H9 (cell line): ENCODE measurements around the gene AP3D1. TPM values are rescaled to one million over a fixed set of nuclear protein-coding genes. Genes with fewer than 3 reads are reported as not detected.
A peak's percentile ranks its signal among the peaks of the same experiment; 100 is the strongest.

Experiments
- DNase-seq: peaks from one replicate; pipeline ENCODE4 v3.0.0-alpha.2; 2017
- H2AFZ ChIP-seq: one replicate; pipeline ENCODE4 v1.6.1; 2013; ENCODE audit warnings: mild to moderate bottlenecking, low read length, control low read depth, moderate library complexity
- H2AK5ac ChIP-seq: 2 replicates; pipeline ENCODE4 v1.6.1; 2013; ENCODE audit warnings: low read length, control low read depth, mixed read lengths; ENCODE audit not compliant: insufficient read length
- H2BK120ac ChIP-seq: one replicate; pipeline ENCODE4 v1.6.1; 2013; ENCODE audit warnings: low read depth, mild to moderate bottlenecking, low read length, control low read depth, inconsistent platforms; ENCODE audit not compliant: poor library complexity, severe bottlenecking
- H2BK12ac ChIP-seq: 2 replicates; pipeline ENCODE4 v1.6.1; 2013; ENCODE audit warnings: low read length, control low read depth, mixed read lengths, low read depth; ENCODE audit not compliant: insufficient read length
- H2BK15ac ChIP-seq: 2 replicates; pipeline ENCODE4 v1.6.1; 2013; ENCODE audit warnings: low read depth, low read length, control low read depth
- H2BK20ac ChIP-seq: one replicate; pipeline ENCODE4 v1.6.1; 2013; ENCODE audit warnings: low read depth, mild to moderate bottlenecking, low read length, control low read depth, inconsistent platforms; ENCODE audit not compliant: poor library complexity, severe bottlenecking
- H2BK5ac ChIP-seq: 2 replicates; pipeline ENCODE4 v1.6.1; 2013; ENCODE audit warnings: low read length, control low read depth, mixed read lengths; ENCODE audit not compliant: insufficient read length
- H3K14ac ChIP-seq: 2 replicates; pipeline ENCODE4 v1.6.1; 2013; ENCODE audit warnings: low read length, control low read depth; ENCODE audit not compliant: insufficient read depth
- H3K18ac ChIP-seq: 2 replicates; pipeline ENCODE4 v1.6.1; 2013; ENCODE audit warnings: low read depth, mild to moderate bottlenecking, mixed read lengths, low read length, control low read depth; ENCODE audit not compliant: insufficient read length
- H3K23ac ChIP-seq: 2 replicates; pipeline ENCODE4 v1.6.1; 2013; ENCODE audit warnings: low read length, control low read depth, mixed read lengths, low read depth; ENCODE audit not compliant: insufficient read length
- H3K23me2 ChIP-seq: 2 replicates; pipeline ENCODE4 v1.6.1; 2013; ENCODE audit warnings: low read depth, mild to moderate bottlenecking, mixed read lengths, low read length, control low read depth; ENCODE audit not compliant: insufficient read length, poor library complexity, severe bottlenecking
- H3K27ac ChIP-seq: 2 replicates; pipeline ENCODE4 v1.5.1; 2013; ENCODE audit warnings: low read length, control low read depth, mixed read lengths, low read depth; ENCODE audit not compliant: insufficient read length
- H3K27me3 ChIP-seq: 2 replicates; pipeline ENCODE4 v1.6.1; 2013; ENCODE audit warnings: low read length, control low read depth, inconsistent platforms; ENCODE audit not compliant: insufficient read depth
- H3K4ac ChIP-seq: 2 replicates; pipeline ENCODE4 v1.6.1; 2013; ENCODE audit warnings: low read depth, mild to moderate bottlenecking, control low read depth, inconsistent platforms, low read length, moderate library complexity
- H3K4me1 ChIP-seq: 2 replicates; pipeline ENCODE4 v1.6.1; 2013; ENCODE audit warnings: low read length, control low read depth, inconsistent platforms; ENCODE audit not compliant: insufficient read depth
- H3K4me2 ChIP-seq: 2 replicates; pipeline ENCODE4 v1.6.1; 2013; ENCODE audit warnings: low read length, control low read depth, mixed read lengths; ENCODE audit not compliant: insufficient read length, insufficient read depth
- H3K56ac ChIP-seq: 2 replicates; pipeline ENCODE4 v1.6.1; 2013; ENCODE audit warnings: low read depth, mild to moderate bottlenecking, mixed read lengths, low read length, control low read depth; ENCODE audit not compliant: insufficient read length
- H3K79me1 ChIP-seq: 2 replicates; pipeline ENCODE4 v1.6.1; 2013; ENCODE audit warnings: low read depth, mild to moderate bottlenecking, moderate library complexity, low read length, control low read depth, inconsistent platforms; ENCODE audit not compliant: insufficient read depth, poor library complexity, severe bottlenecking
- H3K79me2 ChIP-seq: 2 replicates; pipeline ENCODE4 v1.6.1; 2013; ENCODE audit warnings: low read length, control low read depth, inconsistent platforms; ENCODE audit not compliant: insufficient read depth
- H3K9ac ChIP-seq: 2 replicates; pipeline ENCODE4 v1.6.1; 2013; ENCODE audit warnings: low read length, control low read depth, mixed read lengths; ENCODE audit not compliant: insufficient read length; ENCODE audit errors: extremely low read depth
- H3K9me3 ChIP-seq: one replicate; pipeline ENCODE4 v1.6.1; 2013; ENCODE audit warnings: low read depth, low read length, inconsistent platforms; ENCODE audit not compliant: control insufficient read depth
- H3T11ph ChIP-seq: one replicate; pipeline ENCODE4 v1.6.1; 2013; ENCODE audit warnings: mild to moderate bottlenecking, low read length, control low read depth, inconsistent platforms
- H4K20me1 ChIP-seq: one replicate; pipeline ENCODE4 v1.6.1; 2013; ENCODE audit not compliant: control insufficient read depth, insufficient read length, insufficient read depth
- H4K5ac ChIP-seq: 2 replicates; pipeline ENCODE4 v1.6.1; 2013; ENCODE audit warnings: low read depth, mild to moderate bottlenecking, mixed read lengths, low read length, control low read depth; ENCODE audit not compliant: insufficient read length
- H4K8ac ChIP-seq: replicated peaks from 2 replicates; pipeline ENCODE4 v1.6.1; 2013; ENCODE audit warnings: low read length, control low read depth, mixed read lengths, low read depth; ENCODE audit not compliant: insufficient read length
- H4K91ac ChIP-seq: 2 replicates; pipeline ENCODE4 v1.6.1; 2013; ENCODE audit warnings: low read depth, mild to moderate bottlenecking, moderate library complexity, mixed read lengths, low read length, control low read depth; ENCODE audit not compliant: insufficient read length
- H3K27ac Mint-ChIP-seq, 3 experiments: 2 replicates in 2 of 3; 3 replicates in 1 of 3; pipeline ENCODE4 v1.8.0; 2020 to 2021; ENCODE audit warnings: mixed read lengths in 3 of 3, mild to moderate bottlenecking in 1 of 3, moderate library complexity in 1 of 3
- H3K27me3 Mint-ChIP-seq: 2 replicates; pipeline ENCODE4 v1.8.0; 2021; ENCODE audit warnings: low read depth, mild to moderate bottlenecking, moderate library complexity, mixed read lengths
- H3K36me3 Mint-ChIP-seq, 3 experiments: 2 replicates in 2 of 3; 3 replicates in 1 of 3; pipeline ENCODE4 v1.8.0; 2020 to 2021; ENCODE audit warnings: low read depth in 3 of 3, mixed read lengths in 3 of 3; ENCODE audit not compliant: insufficient read depth in 1 of 3
- H3K4me1 Mint-ChIP-seq, 2 experiments: 2 replicates each; pipeline ENCODE4 v1.8.0; 2020; ENCODE audit warnings: mixed read lengths in 2 of 2
- H3K4me3 Mint-ChIP-seq, 2 experiments: 2 replicates in 1 of 2; 3 replicates in 1 of 2; pipeline ENCODE4 v1.8.0; 2020 to 2021; ENCODE audit warnings: mild to moderate bottlenecking in 2 of 2, mixed read lengths in 2 of 2, moderate library complexity in 1 of 2
- H3K9me3 Mint-ChIP-seq, 2 experiments: 2 replicates in 1 of 2; 3 replicates in 1 of 2; pipeline ENCODE4 v1.8.0; 2020; ENCODE audit warnings: mild to moderate bottlenecking in 2 of 2, mixed read lengths in 2 of 2, moderate library complexity in 1 of 2
- CTCF ChIP-seq: fragments of 200-600 bp; sonication (generic); conservative IDR thresholded peaks from 3 replicates; pipeline ENCODE4 v1.8.0; 2021; ENCODE audit warnings: antibody characterized with exemption, mild to moderate bottlenecking
- WGBS: extraction: QIAGEN DNeasy Blood & Tissue Kit; methylation state at CpG from one replicate; pipeline ENCODE4 v1.1.7; 2013; ENCODE audit warnings: missing lambda C conversion rate, low lambda C conversion rate, mixed read lengths; ENCODE audit not compliant: insufficient read length; ENCODE audit errors: extremely low coverage; 5-methylcytosine and 5-hydroxymethylcytosine counted together
- total RNA-seq: library from RNA; stranded (reverse); gene quantifications from 2 replicates; pipeline ENCODE4 v1.2.1, GENCODE V29; 2021

The AP3D1 gene
- total RNA-seq, 1 experiment from 2014 or later: 142 TPM

DNA sequence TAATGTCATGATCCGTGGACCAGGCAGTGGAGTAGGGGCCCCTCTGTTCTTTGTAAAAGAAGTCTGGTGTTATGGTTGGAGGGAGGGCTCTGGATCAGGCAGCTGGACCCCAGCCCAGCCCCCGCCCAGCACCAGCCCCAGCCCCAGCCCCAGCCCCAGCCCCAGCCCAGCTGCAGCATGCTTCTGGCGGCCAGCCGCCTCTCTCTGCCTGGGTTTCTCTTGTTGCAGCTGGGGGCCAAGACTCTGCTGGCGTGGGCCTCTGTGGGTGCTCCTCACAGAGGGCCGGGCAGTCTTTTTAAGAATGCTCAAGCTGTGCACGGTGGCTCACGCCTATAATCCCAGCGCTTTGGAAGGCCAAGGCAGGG, 30.2 kb upstream of the AP3D1 start:
- Histone ChIP-seq H3K14ac (no peak overlapping the region), H2AK5ac (no peak overlapping the region), H2BK120ac (no peak overlapping the region), H2BK20ac (no peak overlapping the region), H3K27ac (no peak overlapping the region), H2BK5ac (no peak overlapping the region), H3K23me2 (no peaks in the 10 kb centered on the region), H3K4ac (no peak overlapping the region), H3K4me1 (no peaks in the 10 kb centered on the region), H3K27me3 (no peaks in the 10 kb centered on the region), H4K5ac (no peak overlapping the region), H3K79me2 (peaks cover 5% of the 10 kb centered on the region; the same call in 1 of the 2 replicates), H4K8ac (no peak overlapping the region), H3T11ph (no peak overlapping the region), H3K18ac (no peak overlapping the region), H2AFZ (no peak overlapping the region), H3K9ac (no peak overlapping the region), H2BK12ac (no peak overlapping the region), H3K56ac (no peak overlapping the region), H4K20me1 (no peaks in the 10 kb centered on the region), H3K79me1 (peaks cover 9% of the 10 kb centered on the region), H2BK15ac (no peak overlapping the region), H3K4me2 (no peak overlapping the region), H4K91ac (no peak overlapping the region), H3K23ac (no peak overlapping the region), H3K9me3 (no peaks in the 10 kb centered on the region)
- H3K4me3 Mint-ChIP-seq: no peak overlapping the region
- H3K27me3 Mint-ChIP-seq: no peaks in the 10 kb centered on the region
- 0 out of 4 replicates have a peak, but pooled peaks cover 0 to 4% of the 10 kb centered on the region in 2 experiments for H3K4me1 Mint-ChIP-seq
- no peaks in the 10 kb centered on the region for H3K9me3 Mint-ChIP-seq
- TF ChIP-seq CTCF: no peak
- peak overlapping the region in 1 of 3 experiments; percentile 55; a peak in 1 of 7 replicates for H3K27ac Mint-ChIP-seq
- no CpG with 5 or more reads among the region's 9 CpGs for WGBS
- peaks cover 18 to 31% (median 22%) of the 10 kb centered on the region in 3 experiments for H3K36me3 Mint-ChIP-seq
- DNase-seq: no peak
